Stomach (tissue), 9 donors: Measurements from ENCODE around the gene PTBP1. TPM values are rescaled to one million over a fixed set of nuclear protein-coding genes. Genes with fewer than 3 reads are reported as not detected.

Source experiments
- DNase-seq, 2 donors: peaks; one replicate each; pipeline versions ENCODE4 v3.0.0 to v3.0.0-alpha.2; 2013 to 2019
- H3K27ac ChIP-seq, 5 donors: fragments of 200-600 bp in 4 of 5; sonication (generic) in 4 of 5; one replicate each; pipeline ENCODE4 v1.5.1; 2013 to 2019; ENCODE audit warnings: mild to moderate bottlenecking in 1 of 5, moderate library complexity in 1 of 5
- H3K27me3 ChIP-seq, 3 donors: fragments of 200-600 bp; sonication (generic); one replicate each; pipeline ENCODE4 v1.5.1; 2017 to 2019; ENCODE audit warnings: mixed run types in 1 of 3
- H3K36me3 ChIP-seq, 4 donors: fragments of 200-600 bp; sonication (generic); 1 replicate in 3 of 4; 2 replicates in 1 of 4; pipeline ENCODE4 v1.5.1; 2016 to 2019
- H3K4me1 ChIP-seq, 4 donors: fragments of 200-600 bp; sonication (generic); one replicate each; pipeline ENCODE4 v1.5.1; 2016 to 2019
- H3K4me3 ChIP-seq, 4 donors: fragments of 200-600 bp; sonication (generic) in 3 of 4; one replicate each; pipeline ENCODE4 v1.5.1; 2016 to 2019; ENCODE audit warnings: mild to moderate bottlenecking in 1 of 4
- H3K9me3 ChIP-seq, 4 donors: fragments of 200-600 bp; sonication (generic); one replicate each; pipeline ENCODE4 v1.5.1; 2016 to 2019
- EP300 ChIP-seq: sonication (generic); formaldehyde crosslinking; IDR thresholded peaks from one replicate; pipeline ENCODE4 v1.6.1; 2017; ENCODE audit warnings: antibody characterized with exemption
- POLR2A ChIP-seq, 4 donors: fragments of 450-650 bp; IDR thresholded peaks; one replicate each; pipeline ENCODE4 v1.6.1; 2016; ENCODE audit warnings: antibody characterized with exemption in 4 of 4, control low read depth in 2 of 4, mild to moderate bottlenecking in 1 of 4, moderate library complexity in 1 of 4
- POLR2AphosphoS5 ChIP-seq, 3 donors: sonication (generic); formaldehyde crosslinking; IDR thresholded peaks; one replicate each; pipeline ENCODE4 v1.6.1; 2016; ENCODE audit warnings: antibody characterized with exemption in 3 of 3
- WGBS, 5 donors: extraction: QIAGEN DNeasy Blood & Tissue Kit in 3 of 5; methylation state at CpG; one replicate each; pipeline versions ENCODE4 v1.1.5 to v1.1.7; 2013 to 2018; 5-methylcytosine and 5-hydroxymethylcytosine counted together
- intact Hi-C: fragments of 100-400 bp; cut with DNase I; formaldehyde crosslinking; loops from one replicate; pipeline ENCODE4 v1.15.1; 2023; ENCODE audit warnings: low total_unique reads
- polyA plus RNA-seq, 3 donors: library from polyadenylated mRNA; stranded (reverse); fragments of 200-250 nt; gene quantifications; one replicate each; pipeline ENCODE4 v1.2.3, GENCODE V29; 2013
- total RNA-seq, 5 donors: library from RNA; depleted of rRNA; stranded (reverse); fragments of >200 nt; gene quantifications; one replicate each; pipeline versions ENCODE4 v1.1.0 to v1.2.3, GENCODE V29; 2014 to 2016
- TF ChIP-seq, protein P1 (sequence below), 7 experiments: fragments of 450-650 bp in 4 of 7; fragments of 200-600 bp in 3 of 7; sonication (generic) in 3 of 7; IDR thresholded peaks; one replicate each; pipeline ENCODE4 v1.5.1; 2016 to 2019; ENCODE audit warnings: antibody characterized with exemption in 7 of 7, control low read depth in 2 of 7, mild to moderate bottlenecking in 1 of 7
- donor health status: healthy with polysubstance abuse.
- donor health status: Bipolar disorder and iron deficiency.
- donor health status: healthy.

PTBP1 gene
- total and polyA plus RNA-seq, 8 donors = 74.8 to 539 (median 119) TPM

DNA sequence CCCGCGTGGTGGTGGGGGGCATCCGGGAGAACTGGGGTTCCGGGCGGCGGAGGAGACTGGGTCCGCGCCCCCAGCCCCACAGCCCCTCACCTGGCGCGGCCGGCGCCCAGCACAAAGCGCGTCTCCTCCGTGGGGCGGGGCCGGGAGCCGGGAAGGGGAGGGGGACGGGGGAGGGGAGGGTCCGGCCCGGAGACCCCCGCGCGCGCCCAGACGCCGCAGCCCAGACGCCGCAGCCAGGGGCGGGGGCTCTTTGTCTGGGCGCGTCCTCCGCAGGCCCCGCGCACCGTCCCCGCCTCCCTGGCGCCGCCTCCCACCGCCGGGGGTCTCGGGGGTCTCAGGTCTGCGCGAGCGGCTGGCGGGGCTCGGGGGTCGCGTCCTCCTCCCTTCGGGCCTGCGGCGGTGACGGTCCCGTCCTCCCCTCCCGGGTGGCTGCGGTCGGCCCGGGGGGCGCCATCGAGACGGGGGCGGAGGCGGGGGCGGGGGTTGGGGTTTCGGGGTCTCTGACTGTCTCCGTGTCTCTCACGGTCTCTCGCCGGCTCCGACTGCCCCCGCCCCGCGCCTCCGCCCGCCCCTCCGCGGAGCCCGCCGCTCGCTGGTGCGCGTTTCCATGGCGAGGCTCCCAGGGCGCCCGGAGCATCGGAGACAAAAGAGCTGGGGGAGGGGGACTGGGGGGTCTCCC is 24.7 kb downstream of the PTBP1 start, which contains the start of gene PLPPR3:
Gene PLPPR3 (minus strand): TSS at position 131 of the 679 bp plus-strand sequence. CDS start 396 bp downstream, outside the sequence.
- Histone ChIP-seq H3K4me3 (peak within 1 kb of the TSS; percentile 25 to 48 (median 35)), H3K27me3 (peaks cover 13 to 56% (median 31%) of the 10 kb centered on the region in 3 donors), H3K27ac (no peak within 1 kb of the TSS), H3K4me1 (peaks cover 14 to 25% (median 22%) of the 10 kb centered on the region in 4 donors), H3K36me3 (no peaks in the 10 kb centered on the region), H3K9me3 (no peaks in the 10 kb centered on the region)
- TF ChIP-seq EP300 (no peak), POLR2A (IDR thresholded peaks at IDR 0.05) (no peak), POLR2AphosphoS5 (IDR thresholded peaks at IDR 0.05) (no peak)
- WGBS, 5 donors = 0 to 4% (median 2%) methylated on average over 1 to 79 of the region's 86 CpGs; no CpG with 5 or more reads in 1 of the 5 donors
- DNase-seq = peak in 1 of 2 donors; percentile 62
- intact Hi-C loops = no loop called here

GRCh38 chr19:823565-824121 is 26.4 kb downstream of the PTBP1 start:
- 34 to 53% (median 47%) methylated on average over 10 to 12 of the region's 12 CpGs for WGBS, 5 donors
- Histone ChIP-seq H3K4me3 (no peak overlapping the region), H3K9me3 (no peaks in the 10 kb centered on the region), H3K27ac (no peak overlapping the region), H3K36me3 (no peaks in the 10 kb centered on the region), H3K27me3 (peaks cover 13 to 71% (median 41%) of the 10 kb centered on the region in 3 donors), H3K4me1 (peaks cover 14 to 37% (median 22%) of the 10 kb centered on the region in 4 donors)
- TF ChIP-seq, protein P1, sequence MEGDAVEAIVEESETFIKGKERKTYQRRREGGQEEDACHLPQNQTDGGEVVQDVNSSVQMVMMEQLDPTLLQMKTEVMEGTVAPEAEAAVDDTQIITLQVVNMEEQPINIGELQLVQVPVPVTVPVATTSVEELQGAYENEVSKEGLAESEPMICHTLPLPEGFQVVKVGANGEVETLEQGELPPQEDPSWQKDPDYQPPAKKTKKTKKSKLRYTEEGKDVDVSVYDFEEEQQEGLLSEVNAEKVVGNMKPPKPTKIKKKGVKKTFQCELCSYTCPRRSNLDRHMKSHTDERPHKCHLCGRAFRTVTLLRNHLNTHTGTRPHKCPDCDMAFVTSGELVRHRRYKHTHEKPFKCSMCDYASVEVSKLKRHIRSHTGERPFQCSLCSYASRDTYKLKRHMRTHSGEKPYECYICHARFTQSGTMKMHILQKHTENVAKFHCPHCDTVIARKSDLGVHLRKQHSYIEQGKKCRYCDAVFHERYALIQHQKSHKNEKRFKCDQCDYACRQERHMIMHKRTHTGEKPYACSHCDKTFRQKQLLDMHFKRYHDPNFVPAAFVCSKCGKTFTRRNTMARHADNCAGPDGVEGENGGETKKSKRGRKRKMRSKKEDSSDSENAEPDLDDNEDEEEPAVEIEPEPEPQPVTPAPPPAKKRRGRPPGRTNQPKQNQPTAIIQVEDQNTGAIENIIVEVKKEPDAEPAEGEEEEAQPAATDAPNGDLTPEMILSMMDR (IDR thresholded peaks at IDR 0.05) = no peak
- TF ChIP-seq EP300 (no peak), POLR2A (IDR thresholded peaks at IDR 0.05) (no peak), POLR2AphosphoS5 (IDR thresholded peaks at IDR 0.05) (no peak)
- intact Hi-C loops = no loop called here
- DNase-seq = no peak

DNA sequence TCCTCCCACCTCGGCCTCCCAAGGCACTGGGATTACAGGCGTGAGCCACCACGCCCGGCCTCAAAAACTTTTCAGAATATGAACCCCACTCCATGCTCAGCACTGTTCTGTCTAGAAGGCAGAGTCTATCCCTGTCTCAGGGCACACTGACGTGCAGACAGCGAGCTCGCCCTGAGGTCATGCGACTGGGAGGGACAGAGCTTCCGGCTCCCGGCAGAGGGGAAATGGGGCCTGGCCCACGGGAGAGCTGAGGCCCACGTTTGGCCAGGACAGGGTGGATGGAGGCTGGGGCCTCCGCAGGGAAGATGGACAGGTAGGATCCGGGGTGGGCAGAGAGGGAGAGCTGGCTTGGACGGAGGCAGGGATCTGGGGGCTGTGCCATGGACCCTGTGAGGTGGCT is 27.6 kb downstream of the PTBP1 start:
- Histone ChIP-seq H3K4me3 (no peak overlapping the region), H3K4me1 (peaks cover 14 to 37% (median 22%) of the 10 kb centered on the region in 4 donors), H3K27ac (no peak overlapping the region), H3K27me3 (peaks cover 13 to 82% (median 46%) of the 10 kb centered on the region in 3 donors), H3K36me3 (no peaks in the 10 kb centered on the region), H3K9me3 (no peaks in the 10 kb centered on the region)
- intact Hi-C loops = no loop called here
- no peak for TF ChIP-seq POLR2AphosphoS5 (IDR thresholded peaks at IDR 0.05)
- no peak for TF ChIP-seq POLR2A (IDR thresholded peaks at IDR 0.05)
- TF ChIP-seq, protein P1 (IDR thresholded peaks at IDR 0.05) = no peak
- 75 to 81% (median 76%) methylated on average over 12 to 15 of the region's 15 CpGs for WGBS, 5 donors
- no peak for DNase-seq

DNA sequence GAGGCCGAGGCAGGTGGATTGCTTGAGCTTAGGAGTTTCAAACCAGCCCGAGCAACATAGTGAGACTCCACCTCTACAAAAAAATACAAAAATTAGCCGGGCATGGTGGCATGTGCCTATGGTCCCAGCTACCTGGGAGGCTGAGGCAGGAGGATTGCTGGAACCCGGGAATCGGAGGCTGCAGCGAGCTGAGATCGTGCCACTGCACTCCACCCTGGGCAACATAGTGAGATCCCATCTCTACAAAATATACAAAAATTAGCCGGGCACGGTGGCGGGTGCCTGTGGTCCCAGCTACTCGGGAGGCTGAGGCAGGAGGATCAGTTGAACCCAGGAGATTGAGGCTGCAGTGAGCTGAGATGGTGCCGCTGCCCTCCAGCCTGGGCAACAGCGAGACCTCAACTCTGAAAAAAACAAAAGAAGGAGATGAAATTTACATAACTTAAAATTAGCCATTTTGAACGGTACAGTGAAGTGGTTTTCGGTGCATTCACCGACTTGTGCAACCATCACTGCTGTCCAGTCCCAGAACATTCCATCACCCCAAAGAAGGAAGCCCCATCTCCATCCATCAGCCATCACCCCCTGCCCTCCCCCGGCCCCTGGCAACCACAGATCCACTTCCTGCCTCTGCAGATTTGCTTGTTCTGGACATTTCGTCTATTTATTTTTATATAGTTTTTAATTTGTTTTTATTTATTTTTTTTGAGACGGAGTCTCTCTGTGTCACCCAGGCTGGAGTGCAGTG is 28.8 kb downstream of the PTBP1 start:
- DNase-seq = no peak
- H3K4me1 ChIP-seq = peaks cover 14 to 37% (median 21%) of the 10 kb centered on the region in 4 donors
- no peaks in the 10 kb centered on the region for H3K36me3 ChIP-seq
- TF ChIP-seq POLR2A (IDR thresholded peaks at IDR 0.05) (no peak), POLR2AphosphoS5 (IDR thresholded peaks at IDR 0.05) (no peak), EP300 (no peak)
- TF ChIP-seq, protein P1 (IDR thresholded peaks at IDR 0.05) = no peak
- no peaks in the 10 kb centered on the region for H3K9me3 ChIP-seq
- WGBS, 5 donors = 80 to 84% (median 82%) methylated on average over 19 of the region's 19 CpGs
- intact Hi-C loops = no loop called here
- H3K4me3 ChIP-seq = no peak overlapping the region
- no peak overlapping the region for H3K27ac ChIP-seq
- peaks cover 13 to 91% (median 53%) of the 10 kb centered on the region in 3 donors for H3K27me3 ChIP-seq
